WI38 (cell line): ENCODE data around the gene SH3RF1.

Experiments
- H3K4me3 ChIP-seq: 2 replicates; pipeline ENCODE4 v1.5.1; 2011; ENCODE audit warnings: low read depth, mild to moderate bottlenecking, control low read depth, low read length
- TF ChIP-seq, protein P1 (sequence below): IDR thresholded peaks from 2 replicates; pipeline ENCODE4 v1.5.1; 2012; ENCODE audit warnings: low read depth, mild to moderate bottlenecking, control low read depth, low read length

SH3RF1 gene

DNA sequence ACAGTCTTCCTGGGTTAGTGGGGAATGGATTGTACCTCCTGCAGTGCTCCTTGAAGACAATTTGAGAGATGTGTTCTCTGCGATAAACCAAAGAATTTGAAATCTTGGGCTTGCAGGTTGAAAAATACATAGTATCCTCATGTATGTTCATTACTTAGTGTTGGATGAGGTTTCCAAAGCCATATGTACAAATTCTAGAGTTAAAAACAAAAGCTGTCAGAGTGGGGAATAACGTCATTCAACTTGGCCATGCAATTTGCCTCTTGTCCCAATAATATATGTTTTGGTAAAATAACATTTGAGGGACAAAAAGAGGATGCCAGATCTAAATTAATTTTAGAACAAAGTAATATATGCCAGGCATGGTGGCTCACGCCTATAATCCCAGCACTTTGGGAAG lies 209.4 kb downstream of the SH3RF1 start:
- TF ChIP-seq, protein P1, sequence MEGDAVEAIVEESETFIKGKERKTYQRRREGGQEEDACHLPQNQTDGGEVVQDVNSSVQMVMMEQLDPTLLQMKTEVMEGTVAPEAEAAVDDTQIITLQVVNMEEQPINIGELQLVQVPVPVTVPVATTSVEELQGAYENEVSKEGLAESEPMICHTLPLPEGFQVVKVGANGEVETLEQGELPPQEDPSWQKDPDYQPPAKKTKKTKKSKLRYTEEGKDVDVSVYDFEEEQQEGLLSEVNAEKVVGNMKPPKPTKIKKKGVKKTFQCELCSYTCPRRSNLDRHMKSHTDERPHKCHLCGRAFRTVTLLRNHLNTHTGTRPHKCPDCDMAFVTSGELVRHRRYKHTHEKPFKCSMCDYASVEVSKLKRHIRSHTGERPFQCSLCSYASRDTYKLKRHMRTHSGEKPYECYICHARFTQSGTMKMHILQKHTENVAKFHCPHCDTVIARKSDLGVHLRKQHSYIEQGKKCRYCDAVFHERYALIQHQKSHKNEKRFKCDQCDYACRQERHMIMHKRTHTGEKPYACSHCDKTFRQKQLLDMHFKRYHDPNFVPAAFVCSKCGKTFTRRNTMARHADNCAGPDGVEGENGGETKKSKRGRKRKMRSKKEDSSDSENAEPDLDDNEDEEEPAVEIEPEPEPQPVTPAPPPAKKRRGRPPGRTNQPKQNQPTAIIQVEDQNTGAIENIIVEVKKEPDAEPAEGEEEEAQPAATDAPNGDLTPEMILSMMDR: no peak
- H3K4me3 ChIP-seq: no peak overlapping the region

DNA sequence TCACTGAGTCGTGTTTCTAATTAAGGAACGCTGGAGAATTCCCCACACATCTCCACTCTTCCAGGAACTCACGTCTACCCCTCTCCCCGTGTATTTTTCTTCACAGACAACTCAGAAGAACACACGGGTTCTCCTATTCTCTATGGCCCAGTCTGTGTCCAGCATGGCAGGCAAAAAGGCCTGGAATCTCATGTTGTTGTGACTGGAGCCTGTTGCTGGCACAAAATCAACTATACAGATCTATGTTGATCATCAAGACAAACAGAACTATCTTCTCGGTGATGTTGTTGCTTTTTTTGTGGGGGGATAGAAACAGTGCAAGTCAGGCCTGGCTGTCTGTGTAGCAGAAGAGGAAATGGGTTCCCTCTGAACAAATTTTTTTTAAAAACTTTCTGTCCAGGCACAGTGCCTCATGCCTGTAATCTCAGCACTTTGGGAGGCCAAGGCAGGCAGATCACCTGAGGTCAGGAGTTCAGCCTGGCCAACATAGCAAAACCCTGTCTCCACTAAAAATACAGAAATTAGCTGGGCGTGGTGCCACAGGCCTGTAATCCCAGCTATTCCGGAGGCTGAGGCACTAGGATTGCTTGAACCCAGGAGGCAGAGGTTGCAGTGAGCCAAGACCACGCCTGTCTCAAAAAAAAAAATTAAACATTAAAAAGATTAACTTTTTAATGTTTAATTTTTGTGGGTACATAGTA lies 210.2 kb downstream of the SH3RF1 start:
- TF ChIP-seq, protein P1: no peak
- H3K4me3 ChIP-seq: no peak overlapping the region

DNA sequence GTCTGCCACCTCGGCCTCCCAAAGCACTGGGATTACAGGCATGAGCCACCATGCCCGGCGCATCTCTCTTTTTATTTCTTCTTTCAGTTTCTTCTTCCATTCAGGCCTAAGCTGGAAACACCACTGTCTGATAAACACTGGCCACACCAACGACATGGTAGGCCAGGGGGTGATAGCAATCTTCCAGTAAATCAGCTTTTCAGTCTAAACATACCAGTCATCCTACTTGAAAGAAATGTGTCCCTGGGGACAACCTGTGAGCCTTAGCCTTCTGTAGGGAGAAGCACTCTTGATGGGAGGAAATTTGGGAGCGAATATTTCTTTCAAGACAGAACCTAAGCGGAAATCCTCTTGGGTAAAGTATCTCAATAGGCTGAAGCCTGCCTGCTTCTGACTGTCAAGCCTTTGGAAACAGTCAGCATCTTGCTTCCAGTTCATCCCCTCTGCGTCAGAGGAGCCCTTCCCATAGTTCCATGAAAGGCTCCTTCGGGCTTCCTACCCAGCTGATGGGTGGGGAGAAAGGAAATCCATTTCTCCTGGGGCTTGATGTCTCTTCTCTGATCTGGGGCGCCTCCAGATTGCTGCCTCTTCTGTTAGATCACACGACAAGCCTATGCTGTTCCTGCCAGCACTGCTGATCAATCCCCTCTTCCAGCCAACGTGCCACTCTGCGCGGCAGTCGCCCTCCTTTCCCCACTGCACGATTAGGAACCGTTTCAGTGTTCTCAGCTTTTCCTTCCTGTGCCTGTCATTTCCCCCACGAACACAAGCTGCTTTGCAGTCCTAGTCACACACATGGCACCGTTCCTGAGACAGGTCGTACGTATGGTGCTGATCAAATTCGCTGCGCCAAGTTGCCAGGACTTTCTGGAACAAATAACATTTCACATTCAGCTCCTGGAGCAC lies 211.2 kb downstream of the SH3RF1 start:
- TF ChIP-seq, protein P1: no peak
- no peak overlapping the region for H3K4me3 ChIP-seq

DNA sequence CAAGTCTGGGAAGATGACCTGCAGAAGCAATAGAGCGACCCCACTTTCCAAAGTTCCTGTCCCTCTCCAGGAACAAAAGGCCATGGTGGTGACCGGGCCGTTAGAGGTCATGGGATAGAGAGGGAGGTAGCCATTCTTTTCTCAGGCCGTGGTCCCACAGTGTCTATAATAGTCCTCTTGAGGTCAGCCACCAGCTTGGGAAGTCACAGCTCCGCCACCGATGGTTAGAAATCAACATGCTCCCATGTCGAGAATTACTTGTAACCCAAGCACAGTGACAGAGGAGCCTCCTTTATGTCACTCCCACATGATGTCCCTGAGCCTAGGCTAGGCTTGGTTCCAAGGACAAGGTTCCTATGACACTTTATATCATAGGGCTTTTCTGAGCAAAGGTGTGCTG lies 212.4 kb downstream of the SH3RF1 start:
- H3K4me3 ChIP-seq: no peak overlapping the region
- TF ChIP-seq, protein P1: no peak

DNA sequence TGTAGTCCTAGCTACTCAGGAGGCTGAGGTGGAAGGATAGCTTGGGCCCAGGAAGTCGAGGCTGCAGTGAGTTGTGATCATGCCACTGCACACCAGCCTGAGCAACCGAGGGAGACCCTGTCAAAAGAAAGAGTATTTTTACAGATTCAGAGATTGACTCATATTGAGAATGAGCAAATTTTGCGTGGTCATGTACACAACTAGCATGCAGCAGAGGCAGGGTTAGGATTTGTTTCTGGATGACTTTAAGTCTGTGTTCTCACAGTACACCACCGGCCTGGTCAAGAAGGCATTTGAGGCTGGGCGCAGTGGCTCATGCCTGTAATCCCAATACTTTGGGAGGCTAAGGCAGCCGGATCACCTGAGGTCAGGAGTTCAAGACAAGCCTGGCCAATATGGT lies 215.9 kb downstream of the SH3RF1 start:
- TF ChIP-seq, protein P1: no peak
- H3K4me3 ChIP-seq: no peak overlapping the region

DNA sequence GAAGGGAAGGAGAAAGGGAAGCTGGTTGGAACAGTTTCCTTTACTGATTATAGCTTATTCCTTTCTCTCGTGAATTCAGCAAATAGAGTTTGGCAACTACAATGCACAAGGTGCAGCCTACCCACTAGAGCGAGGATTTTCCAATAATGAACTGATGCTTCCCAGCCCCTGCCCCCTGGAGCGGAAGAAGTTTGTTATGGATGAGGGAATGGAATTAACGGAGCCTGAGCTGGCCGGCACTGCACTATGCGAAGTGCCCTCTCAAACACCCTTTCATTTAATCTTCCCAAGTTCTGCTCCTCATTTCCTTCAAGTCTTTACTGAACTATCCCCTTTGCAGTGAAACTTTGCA lies 218.2 kb downstream of the SH3RF1 start:
- TF ChIP-seq, protein P1: no peak
- no peak overlapping the region for H3K4me3 ChIP-seq
